HG02798 (cell line): ENCODE measurements around the gene LCE1A.

Source experiments
- ATAC-seq: cut with Tn5 transposase; IDR thresholded peaks from one replicate; pipeline ENCODE4 v1.9.1; 2021; ENCODE audit warnings: mild to moderate bottlenecking; ENCODE audit not compliant: unreplicated experiment, poor library complexity

Gene LCE1A

DNA sequence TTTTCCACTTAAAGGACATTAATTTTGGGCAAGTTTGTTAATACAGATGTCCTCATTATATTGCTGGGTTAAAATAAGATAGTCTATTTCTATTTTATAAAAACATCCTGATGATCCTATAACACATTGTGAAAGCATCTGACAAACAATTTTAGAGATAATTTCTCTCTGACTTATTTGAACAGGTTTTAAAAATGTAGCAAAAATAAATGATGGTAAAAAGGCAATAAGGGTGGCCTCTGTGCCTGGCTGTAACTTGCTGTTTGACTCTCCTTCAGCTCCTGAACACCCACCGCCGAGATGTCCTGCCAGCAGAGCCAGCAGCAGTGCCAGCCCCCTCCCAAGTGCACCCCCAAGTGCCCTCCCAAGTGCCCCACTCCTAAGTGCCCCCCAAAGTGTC lies at the start of gene LCE1A:
Gene LCE1A (plus strand): TSS at position 301 of the 400 bp plus-strand sequence. CDS start 0 bp downstream, at position 301.
- ATAC-seq: no peak

DNA sequence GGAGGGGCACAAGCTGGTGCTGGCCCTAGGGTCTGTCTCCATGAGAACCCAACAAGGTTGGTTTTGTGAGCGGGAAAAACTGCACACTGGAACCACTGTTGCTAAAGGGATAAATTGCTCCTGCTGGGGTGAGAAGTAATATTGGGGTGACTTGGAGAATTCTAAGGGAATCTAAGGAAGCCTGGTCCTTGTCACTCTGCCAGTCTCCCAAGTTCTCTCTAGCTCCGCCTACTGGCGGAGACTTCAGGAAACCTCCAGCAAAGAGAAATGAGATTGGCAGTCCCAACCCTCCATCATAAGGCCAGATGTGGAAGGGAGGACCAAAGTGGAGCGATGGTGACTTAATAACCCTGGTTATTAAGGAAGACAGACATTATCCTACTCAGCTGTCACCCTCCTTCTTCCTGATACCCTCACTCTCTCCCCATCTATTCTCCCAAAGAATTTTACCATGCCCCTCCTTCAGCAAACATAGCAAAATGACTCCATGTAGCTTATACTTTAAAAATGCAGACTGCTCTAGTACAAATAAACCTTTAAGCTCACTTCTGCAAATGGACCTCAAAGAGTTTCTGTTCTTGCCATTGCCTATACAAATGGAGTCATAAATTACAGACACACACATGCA lies 49.6 kb upstream of the LCE1A start:
- no peak for ATAC-seq

- no peak for ATAC-seq
These were observed 44.2 kb upstream of the LCE1A start for GRCh38 chr1:152783095-152783494.

- no peak for ATAC-seq
These were observed 41.2 kb upstream of the LCE1A start, which contains the start of gene LCE1E for GRCh38 chr1:152786077-152786476. TSS of gene LCE1E (plus strand) at chr1:152786257. CDS start at chr1:152787300, 1,043 bp downstream.

DNA sequence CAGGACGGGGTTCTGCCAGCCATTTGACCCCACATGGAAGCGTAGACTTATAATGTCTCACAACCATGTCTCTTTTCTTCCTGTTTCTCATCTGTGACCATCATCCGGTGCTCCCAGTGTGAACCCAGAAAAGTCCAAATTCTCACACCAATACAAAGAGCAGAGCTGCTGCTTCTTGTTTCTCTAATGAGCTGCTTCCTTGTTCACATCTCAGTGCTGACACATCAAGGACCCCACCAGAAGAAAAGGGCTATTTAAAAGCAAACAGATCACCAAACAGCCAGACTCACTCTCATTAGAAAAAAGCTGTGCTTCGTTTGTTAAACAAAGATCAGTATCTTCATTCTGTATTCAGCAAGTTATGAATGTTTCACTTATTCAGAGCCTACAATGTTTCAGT lies 31.6 kb upstream of the LCE1A start:
- no peak for ATAC-seq

GRCh38 chr1:152796421-152796820 lies 30.9 kb upstream of the LCE1A start, which contains the start of gene LCE1D:
TSS of gene LCE1D (plus strand) at chr1:152796721. CDS start at chr1:152797795, 1,074 bp downstream.
- ATAC-seq: no peak

DNA sequence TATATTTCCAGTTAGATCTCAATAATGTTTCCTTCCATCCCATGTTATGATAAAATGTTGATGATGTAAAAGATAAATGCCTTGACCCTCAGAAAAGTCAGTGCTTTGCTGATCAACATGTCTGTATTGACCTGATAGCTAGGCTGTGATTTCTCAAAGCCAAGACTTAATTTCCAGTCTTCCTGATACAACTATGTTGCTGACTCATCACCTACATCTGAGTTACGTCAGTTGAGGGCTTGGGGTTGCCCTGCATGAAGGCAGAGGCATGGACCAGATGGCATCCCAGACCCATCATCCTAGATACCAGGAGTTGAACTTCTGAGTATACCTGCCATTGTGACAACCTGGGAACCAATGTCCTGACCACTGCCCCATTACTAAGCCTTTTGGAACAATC lies 25.9 kb upstream of the LCE1A start:
- ATAC-seq: no peak

DNA sequence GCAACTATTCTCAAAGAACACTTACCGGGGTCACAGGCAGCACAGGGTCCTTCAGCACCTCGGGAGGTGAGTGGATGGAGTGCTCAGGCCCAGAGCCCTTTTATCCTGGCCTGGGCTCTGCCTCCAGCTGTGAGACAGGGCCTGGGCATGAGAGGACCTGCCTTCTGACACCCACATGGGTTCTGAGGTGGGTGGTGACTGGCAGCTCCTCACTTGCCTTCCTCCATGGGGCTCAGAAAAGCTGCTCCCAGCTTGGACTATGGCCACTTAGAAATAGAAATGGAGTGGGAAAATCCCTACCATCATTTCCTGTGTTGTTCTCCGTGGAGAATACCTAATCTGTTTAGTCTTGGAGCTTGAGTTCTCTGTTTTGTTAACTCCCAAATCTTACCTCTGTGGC lies 20.7 kb upstream of the LCE1A start, which contains the start of gene LCE1C:
Gene LCE1C (minus strand): TSS at position 76 of the 400 bp plus-strand sequence. CDS start 1,173 bp downstream, outside the sequence.
- ATAC-seq: no peak

- no peak for ATAC-seq
These were observed 16.2 kb upstream of the LCE1A start for GRCh38 chr1:152811050-152811449.

GRCh38 chr1:152811671-152812070 lies 15.6 kb upstream of the LCE1A start, which contains the start of gene LCE1B:
TSS of gene LCE1B (plus strand) at chr1:152811971. CDS start at chr1:152812447, 476 bp downstream.
- no peak for ATAC-seq

DNA sequence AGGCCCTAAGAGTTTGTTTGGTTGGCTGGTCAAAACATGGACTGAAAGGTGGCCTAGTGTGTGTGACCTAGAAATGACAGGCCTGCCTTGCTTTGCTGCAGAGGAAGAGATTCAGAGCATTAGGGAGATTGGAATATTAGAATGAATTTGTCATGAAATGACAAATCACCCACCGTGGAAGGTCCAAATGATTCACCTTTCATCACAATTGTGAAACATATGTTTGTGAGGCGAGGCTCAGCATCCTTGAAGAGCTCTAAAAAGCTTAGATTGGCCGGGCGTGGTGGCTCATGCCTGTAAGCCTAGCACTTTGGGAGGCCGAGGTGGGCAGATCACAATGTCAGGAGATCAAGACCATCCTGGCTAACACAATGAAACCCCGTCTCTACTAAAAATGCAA lies 10.0 kb upstream of the LCE1A start:
- ATAC-seq: no peak

DNA sequence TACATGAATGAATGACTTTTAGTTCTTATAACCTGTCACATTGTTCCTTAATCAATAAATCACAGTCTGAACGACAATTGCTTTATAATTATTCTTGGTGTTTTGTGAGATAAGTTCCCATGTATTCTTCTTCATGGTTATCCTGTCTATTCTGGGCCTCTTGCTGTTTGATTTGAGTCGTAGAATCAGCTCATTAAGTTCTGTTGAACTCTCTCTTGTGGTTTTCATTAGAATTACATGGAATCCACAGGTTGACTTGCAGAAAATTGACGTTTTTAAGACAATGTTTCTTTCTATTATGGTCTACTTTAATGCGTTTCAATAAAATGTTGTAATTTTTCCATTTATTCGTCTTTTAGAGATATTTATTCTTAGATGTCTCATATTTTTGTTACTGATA lies 4.0 kb upstream of the LCE1A start:
- ATAC-seq: no peak

DNA sequence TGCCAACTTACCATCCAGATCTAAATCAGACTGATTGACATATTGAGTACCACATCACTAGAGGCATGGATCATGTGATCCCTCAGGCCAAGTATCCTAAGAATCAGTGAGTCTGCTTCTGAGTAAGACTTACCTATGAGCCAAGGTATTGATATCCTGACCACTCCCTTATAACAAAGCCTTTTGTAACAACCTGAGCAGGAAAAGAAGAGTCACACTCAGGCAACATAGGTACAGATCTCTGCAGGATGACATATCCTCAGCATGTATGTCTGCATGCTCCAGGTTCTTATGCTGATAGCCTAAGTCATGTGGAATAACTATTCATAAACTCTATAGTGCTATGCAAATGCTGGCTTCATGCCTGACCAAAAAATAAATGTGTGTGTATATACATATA lies 2.3 kb upstream of the LCE1A start:
- ATAC-seq: no peak

GRCh38 chr1:152836870-152837269 lies 9.6 kb downstream of the LCE1A start:
- ATAC-seq: no peak

DNA sequence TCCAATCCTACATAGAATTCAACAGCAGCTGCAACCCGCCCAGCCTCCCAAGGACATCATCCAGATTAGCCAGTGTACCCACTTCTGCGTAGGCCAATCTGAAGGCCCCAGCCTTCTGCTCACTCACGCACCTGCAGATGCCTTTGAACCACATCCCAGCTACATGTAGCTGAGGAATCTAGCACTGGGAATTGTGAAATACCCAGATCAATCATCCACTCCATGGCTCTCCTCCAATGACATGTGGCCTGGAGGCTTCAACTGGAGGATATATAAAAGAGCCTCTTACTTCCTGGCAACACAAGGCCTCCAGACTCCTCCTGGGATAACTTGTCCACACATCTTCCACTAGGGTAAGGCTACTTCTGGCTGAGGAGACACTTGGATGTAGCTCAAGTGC lies 15.3 kb downstream of the LCE1A start, which contains the start of gene LCE6A:
Gene LCE6A (plus strand): TSS at position 301 of the 400 bp plus-strand sequence. CDS start 665 bp downstream, outside the sequence.
- ATAC-seq: no peak

- no peak for ATAC-seq
These were observed 28.4 kb downstream of the LCE1A start for GRCh38 chr1:152855661-152856060.

GRCh38 chr1:152858062-152858461 lies 30.8 kb downstream of the LCE1A start:
- ATAC-seq: no peak

DNA sequence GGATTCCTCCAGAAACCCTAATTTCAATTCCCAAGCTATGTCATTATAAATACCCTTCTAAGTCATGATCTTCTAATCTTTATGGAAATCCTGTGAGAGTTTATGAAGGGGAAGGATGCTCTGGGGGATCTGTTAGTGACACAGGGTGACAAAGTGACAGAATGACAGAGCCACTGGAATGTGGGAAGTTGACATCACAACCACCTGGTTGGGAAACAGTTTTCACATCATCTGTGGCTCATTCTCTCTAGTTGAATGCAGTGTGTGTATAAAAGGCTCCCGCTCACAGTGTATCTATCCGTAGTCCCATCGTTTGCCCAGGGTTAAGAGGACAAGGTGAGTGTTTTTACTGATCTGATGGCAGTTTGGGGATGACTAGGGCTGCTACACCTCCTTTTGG lies 32.4 kb downstream of the LCE1A start, which contains the start of gene LCE7A:
Gene LCE7A (plus strand): TSS at position 301 of the 400 bp plus-strand sequence. CDS start 702 bp downstream, outside the sequence.
- no peak for ATAC-seq

GRCh38 chr1:152860129-152860528 lies 32.9 kb downstream of the LCE1A start:
- no peak for ATAC-seq

DNA sequence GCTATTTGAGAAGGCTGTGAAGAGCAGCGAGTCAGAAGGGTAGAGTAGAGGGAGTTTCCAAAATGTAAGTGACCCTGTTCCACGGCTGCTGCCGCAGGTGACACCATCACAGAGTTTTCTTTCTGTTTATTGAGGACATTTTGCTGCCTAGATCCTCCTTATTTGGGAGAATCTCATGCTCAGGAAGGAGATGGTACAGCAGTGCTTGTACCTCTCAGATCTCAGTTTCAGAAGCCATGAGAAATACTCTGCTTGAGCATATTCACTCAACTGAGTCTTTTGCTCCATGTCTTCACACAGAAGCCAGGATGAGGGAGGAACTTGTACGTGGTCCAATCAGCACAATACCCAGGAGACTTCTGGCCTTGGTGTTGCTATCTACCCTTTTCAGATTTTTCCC lies 34.1 kb downstream of the LCE1A start:
- no peak for ATAC-seq

- ATAC-seq: no peak
These were observed 37.2 kb downstream of the LCE1A start for GRCh38 chr1:152864443-152864842.

DNA sequence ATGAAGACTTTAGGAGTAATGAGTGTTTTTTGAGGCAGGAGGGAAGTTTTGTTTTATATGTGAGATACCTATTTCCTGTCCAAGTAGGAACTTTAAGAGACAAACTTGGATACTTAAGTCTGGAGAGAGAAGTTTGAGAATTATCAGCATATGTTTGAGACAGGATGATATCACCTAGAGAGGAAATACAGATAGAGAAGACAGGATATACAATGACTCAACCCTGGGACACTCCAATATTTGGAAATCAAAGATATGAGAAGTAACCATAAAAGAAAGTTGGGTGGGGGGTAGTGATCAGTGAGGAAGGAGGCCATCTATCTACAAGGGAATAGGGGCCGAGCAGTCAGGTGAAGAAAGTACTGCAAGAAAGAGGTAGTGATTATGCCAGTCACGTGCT lies 39.0 kb downstream of the LCE1A start:
- no peak for ATAC-seq
